Gastroesophageal sphincter (tissue), 4 donors: ENCODE results near the gene EXD3. TPM values are rescaled to one million over a fixed set of nuclear protein-coding genes. Genes with fewer than 3 reads are reported as not detected.

Source experiments
- ATAC-seq: fragments of 150-250 bp; one replicate; pipeline ENCODE4 v1.9.1; 2016; ENCODE audit warnings: mild to moderate bottlenecking, moderate library complexity
- H3K27ac ChIP-seq, 4 donors: fragments of 200-600 bp; sonication (generic) in 3 of 4; 1 replicate in 3 of 4; 2 replicates in 1 of 4; pipeline ENCODE4 v1.5.1; 2016 to 2019
- H3K27me3 ChIP-seq: fragments of 200-600 bp; sonication (generic); one replicate; pipeline ENCODE4 v1.5.1; 2019
- H3K36me3 ChIP-seq, 2 donors: fragments of 200-600 bp; sonication (generic); one replicate each; pipeline ENCODE4 v1.5.1; 2019; ENCODE audit warnings: control low read depth in 1 of 2
- H3K4me1 ChIP-seq, 3 donors: fragments of 200-600 bp; sonication (generic); 1 replicate in 2 of 3; 2 replicates in 1 of 3; pipeline ENCODE4 v1.5.1; 2016 to 2019; ENCODE audit warnings: control low read depth in 2 of 3
- H3K4me3 ChIP-seq, 2 donors: fragments of 200-600 bp; sonication (generic); one replicate each; pipeline ENCODE4 v1.5.1; 2019; ENCODE audit warnings: mild to moderate bottlenecking in 1 of 2, moderate library complexity in 1 of 2
- H3K9me3 ChIP-seq, 3 donors: fragments of 200-600 bp; sonication (generic); one replicate each; pipeline ENCODE4 v1.5.1; 2017 to 2019; ENCODE audit warnings: control low read depth in 2 of 3
- EP300 ChIP-seq: sonication (generic); formaldehyde crosslinking; IDR thresholded peaks from one replicate; pipeline ENCODE4 v1.6.1; 2017; ENCODE audit warnings: antibody characterized with exemption, mild to moderate bottlenecking
- POLR2A ChIP-seq, 2 donors: fragments of 450-650 bp; IDR thresholded peaks; one replicate each; pipeline ENCODE4 v1.6.1; 2017; ENCODE audit warnings: antibody characterized with exemption in 2 of 2, mild to moderate bottlenecking in 2 of 2, moderate library complexity in 1 of 2
- POLR2AphosphoS5 ChIP-seq: sonication (generic); formaldehyde crosslinking; IDR thresholded peaks from one replicate; pipeline ENCODE4 v1.6.1; 2017; ENCODE audit warnings: antibody characterized with exemption
- WGBS, 2 donors: methylation state at CpG; one replicate each; pipeline ENCODE4 v1.1.5; 2018; ENCODE audit warnings: low coverage in 1 of 2; 5-methylcytosine and 5-hydroxymethylcytosine counted together
- total RNA-seq, 4 donors: library from RNA; depleted of rRNA; stranded (reverse); fragments of >200 nt; gene quantifications; one replicate each; pipeline ENCODE4 v1.1.0, GENCODE V29; 2016
- TF ChIP-seq, protein P1 (sequence below), 4 experiments: fragments of 200-600 bp in 2 of 4; fragments of 450-650 bp in 2 of 4; sonication (generic) in 1 of 4; IDR thresholded peaks; one replicate each; pipeline ENCODE4 v1.5.1; 2017 to 2019; ENCODE audit warnings: antibody characterized with exemption in 4 of 4, mild to moderate bottlenecking in 2 of 4, moderate library complexity in 2 of 4

EXD3 gene
- total RNA-seq, 4 donors from 2014 or later = 3.7 to 29.7 (median 10.9) TPM

DNA sequence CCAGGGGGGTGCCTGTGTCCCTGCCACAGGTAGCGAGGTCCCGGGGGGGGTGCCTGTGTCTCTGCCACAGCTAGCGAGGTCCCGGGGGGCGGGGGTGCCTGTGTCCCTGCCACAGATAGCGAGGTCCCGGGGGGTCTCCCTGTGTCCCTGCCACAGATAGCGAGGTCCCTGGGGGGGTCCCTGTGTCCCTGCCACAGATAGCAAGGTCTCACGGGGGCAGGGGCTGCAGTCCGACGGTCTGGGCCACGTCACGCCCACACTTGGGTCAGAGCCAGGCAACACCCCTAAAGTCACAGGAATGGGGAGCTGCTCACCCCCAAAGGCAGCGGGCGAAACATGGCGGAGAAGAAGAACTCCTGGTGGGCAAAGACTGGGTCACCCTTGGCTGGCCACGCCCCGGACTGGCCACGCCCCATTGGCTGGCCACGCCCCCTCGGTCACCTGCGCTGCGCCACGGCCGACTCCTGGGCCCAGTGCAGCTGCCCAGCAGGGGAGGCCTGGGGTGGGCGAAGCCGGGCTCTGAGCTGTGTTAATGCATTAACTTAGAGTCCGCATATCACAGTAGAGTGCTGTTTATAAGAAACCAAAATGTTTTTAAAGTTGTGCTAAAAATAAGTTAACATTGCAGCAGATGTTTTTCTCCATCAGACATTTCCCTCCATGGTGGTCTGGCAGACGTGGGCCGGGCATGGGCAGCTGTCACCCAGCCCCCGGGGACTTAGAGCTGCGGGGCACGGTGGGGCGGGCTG is 7.2 kb upstream of the EXD3 start:
- no peak overlapping the region for H3K27ac ChIP-seq
- peaks cover 30% of the 10 kb centered on the region for H3K27me3 ChIP-seq
- no peak overlapping the region for H3K4me3 ChIP-seq
- no peak for ATAC-seq
- 12 to 15% methylated on average over 4 to 5 of the region's 34 CpGs for WGBS, 2 donors
- H3K36me3 ChIP-seq = no peaks in the 10 kb centered on the region
- H3K9me3 ChIP-seq = no peaks in the 10 kb centered on the region
- peaks cover 0 to 10% (median 0%) of the 10 kb centered on the region in 3 donors for H3K4me1 ChIP-seq
- no peak for TF ChIP-seq POLR2A (IDR thresholded peaks at IDR 0.05)
- TF ChIP-seq, protein P1, sequence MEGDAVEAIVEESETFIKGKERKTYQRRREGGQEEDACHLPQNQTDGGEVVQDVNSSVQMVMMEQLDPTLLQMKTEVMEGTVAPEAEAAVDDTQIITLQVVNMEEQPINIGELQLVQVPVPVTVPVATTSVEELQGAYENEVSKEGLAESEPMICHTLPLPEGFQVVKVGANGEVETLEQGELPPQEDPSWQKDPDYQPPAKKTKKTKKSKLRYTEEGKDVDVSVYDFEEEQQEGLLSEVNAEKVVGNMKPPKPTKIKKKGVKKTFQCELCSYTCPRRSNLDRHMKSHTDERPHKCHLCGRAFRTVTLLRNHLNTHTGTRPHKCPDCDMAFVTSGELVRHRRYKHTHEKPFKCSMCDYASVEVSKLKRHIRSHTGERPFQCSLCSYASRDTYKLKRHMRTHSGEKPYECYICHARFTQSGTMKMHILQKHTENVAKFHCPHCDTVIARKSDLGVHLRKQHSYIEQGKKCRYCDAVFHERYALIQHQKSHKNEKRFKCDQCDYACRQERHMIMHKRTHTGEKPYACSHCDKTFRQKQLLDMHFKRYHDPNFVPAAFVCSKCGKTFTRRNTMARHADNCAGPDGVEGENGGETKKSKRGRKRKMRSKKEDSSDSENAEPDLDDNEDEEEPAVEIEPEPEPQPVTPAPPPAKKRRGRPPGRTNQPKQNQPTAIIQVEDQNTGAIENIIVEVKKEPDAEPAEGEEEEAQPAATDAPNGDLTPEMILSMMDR (IDR thresholded peaks at IDR 0.05) = no peak
- no peak for TF ChIP-seq EP300
- no peak for TF ChIP-seq POLR2AphosphoS5

DNA sequence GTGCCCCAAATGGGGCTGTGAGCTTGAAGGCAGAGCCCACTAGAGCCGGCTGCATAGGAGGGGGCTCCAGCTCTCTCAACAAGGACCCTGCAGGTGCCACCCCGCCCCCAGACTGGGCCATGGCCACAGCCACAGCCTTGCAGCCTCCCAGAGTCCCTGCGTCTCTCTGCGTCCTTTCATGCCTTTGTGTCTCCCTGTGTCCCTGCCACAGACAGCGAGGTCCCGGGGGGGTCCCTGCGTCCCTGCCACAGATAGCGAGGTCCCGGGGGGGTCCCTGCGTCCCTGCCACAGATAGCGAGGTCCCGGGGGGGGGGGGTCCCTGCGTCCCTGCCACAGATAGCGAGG is 6.6 kb upstream of the EXD3 start:
- Histone ChIP-seq H3K4me3 (no peak overlapping the region), H3K27me3 (peaks cover 26% of the 10 kb centered on the region), H3K4me1 (peaks cover 0 to 13% (median 0%) of the 10 kb centered on the region in 3 donors), H3K9me3 (no peaks in the 10 kb centered on the region), H3K27ac (no peak overlapping the region), H3K36me3 (no peaks in the 10 kb centered on the region)
- TF ChIP-seq POLR2A (IDR thresholded peaks at IDR 0.05) (no peak), POLR2AphosphoS5 (no peak), EP300 (no peak)
- TF ChIP-seq, protein P1 (IDR thresholded peaks at IDR 0.05) = no peak
- ATAC-seq = no peak
- 80% methylated on average over 1 of the region's 14 CpGs; no CpG with 5 or more reads in 1 of the 2 donors for WGBS, 2 donors

DNA sequence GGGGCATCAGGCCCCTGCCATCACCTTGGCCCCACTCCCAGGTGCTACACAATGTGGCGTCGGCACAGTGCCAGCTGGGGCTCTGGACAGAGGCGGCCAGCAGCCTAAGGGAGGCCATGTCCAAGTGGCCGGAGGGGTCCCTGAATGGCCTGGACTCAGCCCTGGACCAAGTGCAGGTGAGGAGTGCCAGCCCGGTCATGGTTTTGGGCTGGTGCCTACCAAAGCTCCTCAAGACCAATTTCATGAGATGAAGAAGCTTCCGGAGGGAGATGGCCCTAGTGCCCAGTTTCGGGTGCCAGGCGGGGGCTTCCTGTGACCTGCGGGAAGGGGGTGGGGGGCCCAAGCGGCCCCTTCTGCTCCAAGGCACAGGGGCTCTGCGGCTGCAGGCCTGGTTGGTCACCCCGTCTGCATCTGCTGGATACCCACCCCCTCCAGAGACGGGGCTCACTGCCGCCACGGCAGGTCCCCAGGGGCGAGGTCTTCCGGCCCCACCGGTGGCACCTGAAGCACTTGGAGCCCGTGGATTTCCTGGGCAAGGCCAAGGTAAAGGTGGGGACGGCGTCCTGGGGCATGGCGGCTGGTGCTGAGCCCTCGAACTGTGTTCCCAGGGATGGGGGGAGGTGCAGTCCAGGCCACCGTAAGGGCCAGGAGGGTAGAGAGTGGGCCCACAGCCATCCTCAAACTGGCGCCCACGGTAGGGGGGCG is 6.0 kb upstream of the EXD3 start:
- H3K27ac ChIP-seq = no peak overlapping the region
- 75% methylated on average over 2 of the region's 27 CpGs; no CpG with 5 or more reads in 1 of the 2 donors for WGBS, 2 donors
- H3K4me1 ChIP-seq = peaks cover 0 to 18% (median 1%) of the 10 kb centered on the region in 3 donors
- no peak overlapping the region for H3K4me3 ChIP-seq
- no peaks in the 10 kb centered on the region for H3K36me3 ChIP-seq
- peaks cover 26% of the 10 kb centered on the region for H3K27me3 ChIP-seq
- TF ChIP-seq POLR2AphosphoS5 (no peak), EP300 (no peak), POLR2A (IDR thresholded peaks at IDR 0.05) (no peak)
- TF ChIP-seq, protein P1 (IDR thresholded peaks at IDR 0.05) = no peak
- H3K9me3 ChIP-seq = no peaks in the 10 kb centered on the region
- no peak for ATAC-seq

- no peak for ATAC-seq
- no peak overlapping the region for H3K4me3 ChIP-seq
- no peaks in the 10 kb centered on the region for H3K36me3 ChIP-seq
- H3K27me3 ChIP-seq = peaks cover 26% of the 10 kb centered on the region
- WGBS, 2 donors = 65% methylated on average over 4 of the region's 6 CpGs; no CpG with 5 or more reads in 1 of the 2 donors
- TF ChIP-seq, protein P1 (IDR thresholded peaks at IDR 0.05) = no peak
- TF ChIP-seq EP300 (no peak), POLR2A (IDR thresholded peaks at IDR 0.05) (no peak), POLR2AphosphoS5 (no peak)
- peaks cover 0 to 26% (median 5%) of the 10 kb centered on the region in 3 donors for H3K4me1 ChIP-seq
- no peak overlapping the region for H3K27ac ChIP-seq
- no peaks in the 10 kb centered on the region for H3K9me3 ChIP-seq
Observed at GRCh38 chr9:137428311-137428630, 5.3 kb upstream of the EXD3 start.
